GM18870 (cell line): ENCODE results near the gene LIPM.

Source experiments
- ATAC-seq: cut with Tn5 transposase; IDR thresholded peaks from one replicate; pipeline ENCODE4 v1.9.1; 2021; ENCODE audit warnings: moderate library complexity; ENCODE audit not compliant: unreplicated experiment

The LIPM gene

GRCh38 chr10:88802523-88803285, at the start of gene LIPM:
Gene LIPM, plus strand, starts transcription at chr10:88802730. Its CDS starts 167 bp downstream, at chr10:88802897.
- ATAC-seq, result no peak

GRCh38 chr10:88754287-88754686, 48.2 kb upstream of the LIPM start:
- ATAC-seq, result no peak

GRCh38 chr10:88755753-88756152, 46.8 kb upstream of the LIPM start:
- ATAC-seq, result peak; percentile 69

- ATAC-seq, result no peak
These were observed 45.9 kb upstream of the LIPM start for GRCh38 chr10:88756660-88757059.

GRCh38 chr10:88759366-88760101, 43.0 kb upstream of the LIPM start, which contains the start of gene LIPN:
Gene LIPN, plus strand, starts transcription at chr10:88760020. Its CDS starts 1,386 bp downstream, at chr10:88761406.
- no peak for ATAC-seq

GRCh38 chr10:88762906-88763305, 39.6 kb upstream of the LIPM start:
- no peak for ATAC-seq

- no peak for ATAC-seq
These were observed 39.1 kb upstream of the LIPM start for GRCh38 chr10:88763441-88763840.

- no peak for ATAC-seq
These were observed 38.4 kb upstream of the LIPM start for GRCh38 chr10:88764110-88764509.

GRCh38 chr10:88765816-88766215, 36.7 kb upstream of the LIPM start:
- ATAC-seq, result no peak

GRCh38 chr10:88769384-88769783, 33.1 kb upstream of the LIPM start:
- ATAC-seq, result no peak

- no peak for ATAC-seq
These were observed 21.3 kb upstream of the LIPM start for GRCh38 chr10:88781206-88781605.

- ATAC-seq, result no peak
These were observed 20.3 kb upstream of the LIPM start for GRCh38 chr10:88782222-88782621.

GRCh38 chr10:88783724-88784123, 18.8 kb upstream of the LIPM start:
- ATAC-seq, result no peak

- ATAC-seq, result no peak
These were observed 16.3 kb upstream of the LIPM start for GRCh38 chr10:88786032-88786770.

- no peak for ATAC-seq
These were observed 15.1 kb upstream of the LIPM start for GRCh38 chr10:88787463-88787862.

- ATAC-seq, result no peak
These were observed 13.6 kb upstream of the LIPM start for GRCh38 chr10:88788924-88789323.

GRCh38 chr10:88791924-88792323, 10.6 kb upstream of the LIPM start:
- no peak for ATAC-seq

- ATAC-seq, result no peak
These were observed 9.9 kb upstream of the LIPM start for GRCh38 chr10:88792661-88793060.

GRCh38 chr10:88793712-88794299, 8.7 kb upstream of the LIPM start:
- ATAC-seq, result no peak

- ATAC-seq, result no peak
These were observed 7.8 kb upstream of the LIPM start for GRCh38 chr10:88794731-88795130.
